ENCODE results near the gene NDST4.
A peak's percentile ranks its signal among the peaks of the same experiment; 100 is the strongest.

The NDST4 gene

DNA sequence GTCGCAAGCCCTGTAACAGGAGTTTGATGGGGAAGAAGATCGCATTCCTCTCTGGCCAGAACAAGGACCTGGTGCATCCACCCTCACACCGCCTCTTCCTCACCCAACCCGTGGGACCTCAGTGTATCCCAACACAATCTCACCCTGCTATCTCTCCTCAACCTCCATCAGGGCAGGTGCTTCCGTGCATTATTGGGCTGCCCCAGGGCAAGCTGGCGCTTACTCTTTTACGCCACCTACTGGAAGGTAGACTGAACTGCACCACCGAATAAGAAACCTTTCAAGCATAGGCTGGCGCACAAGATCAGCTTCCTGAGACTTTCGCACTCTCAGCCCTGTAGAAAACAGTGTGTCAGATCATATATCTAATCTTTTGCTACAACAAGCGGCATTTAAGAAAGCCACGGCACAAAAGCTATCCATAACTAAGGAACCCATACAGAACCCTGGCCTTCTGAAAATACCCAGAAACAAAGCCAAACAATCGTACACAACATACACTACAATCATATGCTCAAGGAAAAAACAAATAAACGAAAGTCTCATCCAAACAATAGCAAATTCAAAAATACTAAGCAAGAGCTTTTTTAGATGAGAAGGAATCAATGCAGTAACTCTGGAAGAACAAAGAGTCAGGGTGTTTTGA lies 305.5 kb downstream of the NDST4 start:
- Histone ChIP-seq H4K20me1 (ENCODE audit: control insufficient read depth, insufficient read depth, low read depth, low read length) (no peaks in the 10 kb centered on the region), H3K27me3 (ENCODE audit: control insufficient read depth, low read length) (peaks cover 6% of the 10 kb centered on the region), H3K36me3 (ENCODE audit: control insufficient read depth, low read length) (no peaks in the 10 kb centered on the region), H3K4me1 (ENCODE audit: control insufficient read depth, low read length) (peaks cover 4% of the 10 kb centered on the region), H3K79me2 (ENCODE audit: control insufficient read depth, low read length) (no peaks in the 10 kb centered on the region), H3K27ac (ENCODE audit: low read depth, low read length) (no peak overlapping the region), H3K4me2 (ENCODE audit: low read length) (peak overlapping the region; percentile 57), H3K9me3 (ENCODE audit: control insufficient read depth, insufficient read depth, low read length) (no peaks in the 10 kb centered on the region), H3K4me3 (ENCODE audit: low read length) (peak overlapping the region; percentile 28; the same call in 1 of the 2 replicates), H3F3A (ENCODE audit: control insufficient read depth, insufficient read depth) (no peaks in the 10 kb centered on the region), H3K9me2 (replicated peaks; ENCODE audit: control insufficient read depth, low read length) (no peaks in the 10 kb centered on the region)
- TF ChIP-seq EZH2phosphoT487 (IDR thresholded peaks at IDR 0.05; ENCODE audit: borderline replicate concordance, low read length) (no peak), CTCF (IDR thresholded peaks at IDR 0.05; ENCODE audit: low read depth, low read length, poor library complexity, severe bottlenecking) (peak; percentile 97)

GRCh38 chr4:114807357-114807756 lies 306.1 kb downstream of the NDST4 start:
- Histone ChIP-seq H3K27ac (ENCODE audit: low read depth, low read length) (no peak overlapping the region), H3K27me3 (ENCODE audit: control insufficient read depth, low read length) (peaks cover 6% of the 10 kb centered on the region), H3K4me1 (ENCODE audit: control insufficient read depth, low read length) (peaks cover 4% of the 10 kb centered on the region), H3K9me2 (replicated peaks; ENCODE audit: control insufficient read depth, low read length) (no peaks in the 10 kb centered on the region), H3K9me3 (ENCODE audit: control insufficient read depth, insufficient read depth, low read length) (no peaks in the 10 kb centered on the region), H3F3A (ENCODE audit: control insufficient read depth, insufficient read depth) (no peaks in the 10 kb centered on the region), H3K4me3 (ENCODE audit: low read length) (no peak overlapping the region), H3K79me2 (ENCODE audit: control insufficient read depth, low read length) (no peaks in the 10 kb centered on the region), H3K36me3 (ENCODE audit: control insufficient read depth, low read length) (no peaks in the 10 kb centered on the region), H3K4me2 (ENCODE audit: low read length) (no peak overlapping the region), H4K20me1 (ENCODE audit: control insufficient read depth, insufficient read depth, low read depth, low read length) (no peaks in the 10 kb centered on the region)
- no peak for TF ChIP-seq CTCF (IDR thresholded peaks at IDR 0.05; ENCODE audit: low read depth, low read length, poor library complexity, severe bottlenecking)
- no peak for TF ChIP-seq EZH2phosphoT487 (IDR thresholded peaks at IDR 0.05; ENCODE audit: borderline replicate concordance, low read length)

- Histone ChIP-seq H3K4me3 (ENCODE audit: low read length) (no peak overlapping the region), H3K27me3 (ENCODE audit: control insufficient read depth, low read length) (0 out of 2 replicates have a peak, but pooled peaks cover 5% of the 10 kb centered on the region), H3K79me2 (ENCODE audit: control insufficient read depth, low read length) (no peaks in the 10 kb centered on the region), H3K27ac (ENCODE audit: low read depth, low read length) (no peak overlapping the region), H3F3A (ENCODE audit: control insufficient read depth, insufficient read depth) (no peaks in the 10 kb centered on the region), H3K4me1 (ENCODE audit: control insufficient read depth, low read length) (no peaks in the 10 kb centered on the region), H3K4me2 (ENCODE audit: low read length) (no peak overlapping the region), H3K36me3 (ENCODE audit: control insufficient read depth, low read length) (no peaks in the 10 kb centered on the region), H3K9me2 (replicated peaks; ENCODE audit: control insufficient read depth, low read length) (no peaks in the 10 kb centered on the region), H3K9me3 (ENCODE audit: control insufficient read depth, insufficient read depth, low read length) (no peaks in the 10 kb centered on the region), H4K20me1 (ENCODE audit: control insufficient read depth, insufficient read depth, low read depth, low read length) (no peaks in the 10 kb centered on the region)
- TF ChIP-seq EZH2phosphoT487 (IDR thresholded peaks at IDR 0.05; ENCODE audit: borderline replicate concordance, low read length) (no peak), CTCF (IDR thresholded peaks at IDR 0.05; ENCODE audit: low read depth, low read length, poor library complexity, severe bottlenecking) (no peak)
Observed at GRCh38 chr4:114791976-114792375, 321.4 kb downstream of the NDST4 start.

All from DOHH2 (cell line).